Osteoblast (primary cell): ENCODE measurements around the gene RUNX2. TPM values are rescaled to one million over a fixed set of nuclear protein-coding genes. Genes with fewer than 3 reads are reported as not detected.
A peak's percentile ranks its signal among the peaks of the same experiment; 100 is the strongest.

Experiments
- DNase-seq: peaks from one replicate; pipeline ENCODE4 v3.0.0; 2011; ENCODE audit warnings: low spot score, mixed read lengths; ENCODE audit not compliant: insufficient read length; ENCODE audit errors: missing footprints
- H2AFZ ChIP-seq: 2 replicates; pipeline ENCODE4 v1.6.0; 2011; ENCODE audit warnings: mild to moderate bottlenecking, low read length
- H3K27ac ChIP-seq: 2 replicates; pipeline ENCODE4 v1.5.1; 2011; ENCODE audit warnings: mild to moderate bottlenecking, low read depth, low read length, moderate library complexity
- H3K27me3 ChIP-seq: 2 replicates; pipeline ENCODE4 v1.6.0; 2012; ENCODE audit warnings: mild to moderate bottlenecking, control low read depth, inconsistent platforms, low read length, moderate library complexity; ENCODE audit not compliant: insufficient read depth
- H3K36me3 ChIP-seq: 2 replicates; pipeline ENCODE4 v1.5.1; 2011; ENCODE audit warnings: mild to moderate bottlenecking, low read length, control low read depth, moderate library complexity; ENCODE audit not compliant: insufficient read depth
- H3K4me1 ChIP-seq: 2 replicates; pipeline ENCODE4 v1.5.1; 2011; ENCODE audit warnings: mild to moderate bottlenecking, low read length, control low read depth, moderate library complexity; ENCODE audit not compliant: insufficient read depth
- H3K4me2 ChIP-seq: 2 replicates; pipeline ENCODE4 v1.6.0; 2011; ENCODE audit warnings: mild to moderate bottlenecking, low read length; ENCODE audit not compliant: insufficient read depth
- H3K4me3 ChIP-seq: fragments of 200-600 bp; sonication (generic); 3 replicates; pipeline ENCODE4 v1.5.1; 2012; ENCODE audit warnings: mild to moderate bottlenecking, low read length, inconsistent platforms; ENCODE audit not compliant: insufficient read depth
- H3K79me2 ChIP-seq: 2 replicates; pipeline ENCODE4 v1.6.0; 2012; ENCODE audit warnings: mild to moderate bottlenecking, low read length, control low read depth, inconsistent platforms; ENCODE audit not compliant: insufficient read depth
- H3K9me3 ChIP-seq: 2 replicates; pipeline ENCODE4 v1.5.1; 2011; ENCODE audit warnings: low read depth, low read length, control low read depth
- H4K20me1 ChIP-seq: 2 replicates; pipeline ENCODE4 v1.6.0; 2012; ENCODE audit warnings: mild to moderate bottlenecking, low read length, control low read depth; ENCODE audit not compliant: insufficient read depth
- total RNA-seq: library from RNA; depleted of rRNA; stranded (reverse); fragments of >200 nt; gene quantifications from 2 replicates; pipeline ENCODE4 v1.2.3, GENCODE V29; 2012
- TF ChIP-seq, protein P1 (sequence below): IDR thresholded peaks from 2 replicates; pipeline ENCODE4 v1.5.1; 2011; ENCODE audit warnings: mild to moderate bottlenecking, low read depth, low read length, moderate library complexity; ENCODE audit errors: extremely low read depth

RUNX2 gene
- total RNA-seq, 1 donor = 30.0 TPM

DNA sequence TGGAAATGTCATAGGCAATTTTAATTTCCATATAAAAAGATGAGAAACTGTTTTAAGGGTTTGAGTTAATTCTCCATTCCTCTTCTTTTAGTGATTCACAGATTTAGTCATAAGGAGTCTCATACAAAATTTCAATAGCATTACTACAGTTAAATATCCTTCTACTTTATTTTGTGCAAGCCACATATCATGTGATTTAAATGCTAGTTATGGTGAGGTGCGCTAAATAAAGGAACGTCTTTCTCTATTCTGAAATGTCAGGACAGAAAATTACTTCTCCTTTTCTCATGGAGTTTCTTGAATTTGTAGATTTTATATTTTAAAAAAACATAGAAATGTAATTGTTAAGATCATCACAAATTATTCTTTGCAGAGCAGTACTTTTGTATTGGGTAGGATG lies 99.6 kb downstream of the RUNX2 start:
- Histone ChIP-seq H3K4me1 (peaks cover 53% of the 10 kb centered on the region), H3K4me2 (peak overlapping the region; percentile 43), H3K36me3 (peaks cover 13% of the 10 kb centered on the region), H2AFZ (no peak overlapping the region), H3K9me3 (no peaks in the 10 kb centered on the region), H3K79me2 (peaks cover 84% of the 10 kb centered on the region), H4K20me1 (no peaks in the 10 kb centered on the region), H3K4me3 (no peak overlapping the region), H3K27me3 (no peaks in the 10 kb centered on the region), H3K27ac (peak overlapping the region; percentile 90)
- no peak for DNase-seq
- TF ChIP-seq, protein P1, sequence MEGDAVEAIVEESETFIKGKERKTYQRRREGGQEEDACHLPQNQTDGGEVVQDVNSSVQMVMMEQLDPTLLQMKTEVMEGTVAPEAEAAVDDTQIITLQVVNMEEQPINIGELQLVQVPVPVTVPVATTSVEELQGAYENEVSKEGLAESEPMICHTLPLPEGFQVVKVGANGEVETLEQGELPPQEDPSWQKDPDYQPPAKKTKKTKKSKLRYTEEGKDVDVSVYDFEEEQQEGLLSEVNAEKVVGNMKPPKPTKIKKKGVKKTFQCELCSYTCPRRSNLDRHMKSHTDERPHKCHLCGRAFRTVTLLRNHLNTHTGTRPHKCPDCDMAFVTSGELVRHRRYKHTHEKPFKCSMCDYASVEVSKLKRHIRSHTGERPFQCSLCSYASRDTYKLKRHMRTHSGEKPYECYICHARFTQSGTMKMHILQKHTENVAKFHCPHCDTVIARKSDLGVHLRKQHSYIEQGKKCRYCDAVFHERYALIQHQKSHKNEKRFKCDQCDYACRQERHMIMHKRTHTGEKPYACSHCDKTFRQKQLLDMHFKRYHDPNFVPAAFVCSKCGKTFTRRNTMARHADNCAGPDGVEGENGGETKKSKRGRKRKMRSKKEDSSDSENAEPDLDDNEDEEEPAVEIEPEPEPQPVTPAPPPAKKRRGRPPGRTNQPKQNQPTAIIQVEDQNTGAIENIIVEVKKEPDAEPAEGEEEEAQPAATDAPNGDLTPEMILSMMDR = no peak

DNA sequence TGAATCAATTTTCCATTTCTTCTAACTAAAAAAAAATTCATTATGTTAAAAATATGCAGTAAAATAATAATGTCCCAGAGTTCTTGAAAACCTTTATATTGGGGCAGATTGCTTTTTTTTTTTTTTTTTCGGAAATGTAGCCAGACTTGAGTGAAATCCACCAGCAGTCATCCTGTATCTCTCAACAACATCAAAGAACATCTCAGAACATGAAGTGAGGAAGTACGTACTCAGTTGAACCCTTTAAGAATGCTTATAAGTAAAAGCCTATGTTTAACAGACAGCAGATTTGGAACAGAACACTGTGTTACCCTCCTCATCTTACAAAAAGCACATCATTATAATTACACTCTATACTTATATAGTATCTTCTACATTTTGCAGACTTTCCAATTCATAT lies 100.6 kb downstream of the RUNX2 start:
- Histone ChIP-seq H3K4me3 (no peak overlapping the region), H3K9me3 (no peaks in the 10 kb centered on the region), H3K27ac (peak overlapping the region; percentile 90), H3K4me2 (peak overlapping the region; percentile 43), H3K4me1 (peaks cover 63% of the 10 kb centered on the region), H2AFZ (no peak overlapping the region), H4K20me1 (no peaks in the 10 kb centered on the region), H3K36me3 (peaks cover 17% of the 10 kb centered on the region), H3K79me2 (peaks cover 80% of the 10 kb centered on the region), H3K27me3 (no peaks in the 10 kb centered on the region)
- TF ChIP-seq, protein P1 = no peak
- DNase-seq = no peak

DNA sequence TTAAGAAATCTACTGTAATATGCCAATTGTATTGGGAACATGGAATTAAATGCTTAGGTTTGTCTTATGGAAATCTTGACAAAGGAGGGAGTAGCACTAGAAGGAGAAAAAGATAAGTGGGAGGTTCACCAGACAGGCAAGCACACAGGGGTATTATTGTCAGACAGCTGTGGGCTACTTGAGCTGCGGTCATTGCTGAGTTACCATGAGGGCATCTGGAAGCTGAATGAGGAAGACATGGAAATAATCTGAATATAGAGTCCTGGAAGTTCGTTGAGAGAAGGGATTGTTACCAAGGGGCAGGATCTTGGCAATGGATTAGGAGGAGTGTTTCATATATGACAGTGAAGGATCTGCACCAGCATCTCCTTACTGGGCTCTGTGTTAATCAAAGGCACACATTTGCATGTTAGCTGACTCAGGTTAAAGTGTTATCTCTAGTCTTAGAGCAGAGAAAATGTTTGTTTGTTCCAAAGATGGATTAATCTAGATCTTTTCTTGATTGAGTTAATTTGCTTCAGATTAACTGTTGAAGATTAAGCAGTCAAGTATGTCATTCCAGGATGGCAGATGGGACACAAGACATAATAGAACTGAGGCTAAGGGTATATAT lies 102.6 kb downstream of the RUNX2 start:
- H3K9me3 ChIP-seq = no peaks in the 10 kb centered on the region
- TF ChIP-seq, protein P1 = no peak
- no peak overlapping the region for H2AFZ ChIP-seq
- DNase-seq = no peak
- H3K36me3 ChIP-seq = peaks cover 22% of the 10 kb centered on the region
- H3K4me3 ChIP-seq = no peak overlapping the region
- H4K20me1 ChIP-seq = no peaks in the 10 kb centered on the region
- peaks cover 58% of the 10 kb centered on the region for H3K4me1 ChIP-seq
- no peak overlapping the region for H3K4me2 ChIP-seq
- H3K79me2 ChIP-seq = peaks cover 75% of the 10 kb centered on the region
- H3K27ac ChIP-seq = peak overlapping the region; percentile 0
- H3K27me3 ChIP-seq = no peaks in the 10 kb centered on the region

DNA sequence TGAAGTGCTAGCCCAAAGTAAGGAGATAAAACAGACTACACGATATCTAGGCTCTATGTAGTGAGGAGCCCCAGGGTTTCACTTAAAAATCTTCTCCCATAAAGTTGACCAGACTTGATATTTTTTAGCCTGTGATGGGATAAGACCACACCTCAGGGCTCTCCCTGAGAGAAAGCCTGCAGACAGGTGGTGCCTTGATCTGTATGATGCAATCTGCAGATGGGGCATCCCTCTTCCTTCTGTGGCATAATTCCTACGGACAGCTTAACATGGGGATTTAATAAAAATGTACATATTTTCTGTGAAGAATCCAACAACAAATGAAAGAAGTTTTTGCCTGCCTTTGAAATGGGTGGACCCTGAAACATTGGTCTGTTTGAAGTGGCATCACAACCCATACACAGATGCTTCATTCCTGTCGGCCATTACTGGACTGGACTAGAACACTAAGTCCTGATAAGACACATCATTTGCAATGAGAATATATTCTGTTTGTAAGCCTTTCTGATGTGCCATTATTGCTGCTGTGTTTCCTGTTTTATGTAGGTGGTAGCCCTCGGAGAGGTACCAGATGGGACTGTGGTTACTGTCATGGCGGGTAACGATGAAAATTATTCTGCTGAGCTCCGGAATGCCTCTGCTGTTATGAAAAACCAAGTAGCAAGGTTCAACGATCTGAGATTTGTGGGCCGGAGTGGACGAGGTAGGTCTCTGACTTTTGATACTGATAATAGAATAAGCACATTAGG lies 103.4 kb downstream of the RUNX2 start:
- no peaks in the 10 kb centered on the region for H4K20me1 ChIP-seq
- no peak for DNase-seq
- H3K27me3 ChIP-seq = no peaks in the 10 kb centered on the region
- H2AFZ ChIP-seq = no peak overlapping the region
- no peak overlapping the region for H3K27ac ChIP-seq
- TF ChIP-seq, protein P1 = no peak
- H3K79me2 ChIP-seq = peaks cover 69% of the 10 kb centered on the region
- H3K4me1 ChIP-seq = peaks cover 58% of the 10 kb centered on the region
- no peak overlapping the region for H3K4me2 ChIP-seq
- H3K9me3 ChIP-seq = no peaks in the 10 kb centered on the region
- peaks cover 22% of the 10 kb centered on the region for H3K36me3 ChIP-seq
- no peak overlapping the region for H3K4me3 ChIP-seq
